ENCODE results near the gene MMP25. TPM values are rescaled to one million over a fixed set of nuclear protein-coding genes. Genes with fewer than 3 reads are reported as not detected.

The MMP25 gene
- total and polyA plus RNA-seq, 11 donors = 0.32 to 3.0 (median 0.93) TPM

- TF ChIP-seq POLR2A (IDR thresholded peaks at IDR 0.05) (no peak), CTCF (IDR thresholded peaks at IDR 0.05) (no peak)
- H3K36me3 ChIP-seq = no peaks in the 10 kb centered on the region
- no peaks in the 10 kb centered on the region for H3K9me3 ChIP-seq
- 89 to 97% (median 94%) methylated on average over 3 of the region's 3 CpGs for WGBS, 4 donors
- H3K4me3 ChIP-seq = no peak overlapping the region
- H3K4me1 ChIP-seq = peaks cover 4 to 26% (median 16%) of the 10 kb centered on the region in 12 donors
- H3K27me3 ChIP-seq = peaks cover 31 to 98% (median 70%) of the 10 kb centered on the region in 9 donors
- intact Hi-C loops (cut with DNase I) = no loop called here
- H3K27ac ChIP-seq = no peak overlapping the region
- no peak for ATAC-seq
- no peak for DNase-seq
Observed at GRCh38 chr16:3042376-3042775, 4.0 kb upstream of the MMP25 start.

- ATAC-seq (no peak), DNase-seq (no peak)
- peak overlapping the region in 1 of 12 donors; percentile 58 for H3K4me3 ChIP-seq
- TF ChIP-seq POLR2A (IDR thresholded peaks at IDR 0.05) (no peak), CTCF (IDR thresholded peaks at IDR 0.05) (no peak)
- no peaks in the 10 kb centered on the region for H3K36me3 ChIP-seq
- intact Hi-C loops (cut with DNase I) = no loop called here
- peaks cover 4 to 34% (median 16%) of the 10 kb centered on the region in 12 donors for H3K4me1 ChIP-seq
- no peaks in the 10 kb centered on the region for H3K9me3 ChIP-seq
- no peak overlapping the region for H3K27ac ChIP-seq
- 89 to 95% (median 92%) methylated on average over 6 of the region's 6 CpGs for WGBS, 4 donors
- H3K27me3 ChIP-seq = peaks cover 32 to 96% (median 61%) of the 10 kb centered on the region in 9 donors
Observed at GRCh38 chr16:3044708-3045107, 1.7 kb upstream of the MMP25 start.

GRCh38 chr16:3046641-3047386, 453 bp downstream of the MMP25 start:
- Histone ChIP-seq H3K36me3 (no peaks in the 10 kb centered on the region), H3K4me3 (peak overlapping the region; percentile 25 to 66 (median 54)), H3K27me3 (peaks cover 32 to 83% (median 51%) of the 10 kb centered on the region in 9 donors), H3K9me3 (no peaks in the 10 kb centered on the region), H3K27ac (no peak overlapping the region), H3K4me1 (peaks cover 4 to 34% (median 16%) of the 10 kb centered on the region in 12 donors)
- WGBS, 4 donors = 2% methylated on average over 40 to 54 of the region's 54 CpGs
- intact Hi-C loops (cut with DNase I) = no loop called here
- ATAC-seq = no peak
- no peak for TF ChIP-seq CTCF (IDR thresholded peaks at IDR 0.05)
- TF ChIP-seq POLR2A (IDR thresholded peaks at IDR 0.05) = no peak
- no peak for DNase-seq

GRCh38 chr16:3047387-3047720, 993 bp downstream of the MMP25 start:
- H3K4me1 ChIP-seq = peaks cover 4 to 34% (median 16%) of the 10 kb centered on the region in 12 donors
- H3K36me3 ChIP-seq = no peaks in the 10 kb centered on the region
- intact Hi-C loops (cut with DNase I) = no loop called here
- H3K27ac ChIP-seq = no peak overlapping the region
- DNase-seq = no peak
- 18 to 30% (median 26%) methylated on average over 9 to 13 of the region's 13 CpGs for WGBS, 4 donors
- ATAC-seq = no peak
- TF ChIP-seq CTCF (IDR thresholded peaks at IDR 0.05) (no peak), POLR2A (IDR thresholded peaks at IDR 0.05) (no peak)
- no peaks in the 10 kb centered on the region for H3K9me3 ChIP-seq
- peaks cover 32 to 78% (median 50%) of the 10 kb centered on the region in 9 donors for H3K27me3 ChIP-seq
- peak overlapping the region in 1 of 12 donors; percentile 66 for H3K4me3 ChIP-seq
